Erythroblast (primary cell): ENCODE measurements around the gene DCHS1.

Source experiments
- DNase-seq, 2 experiments: peaks; one replicate each; lab custom pipeline; 2025; lab: John Stamatoyannopoulos, UW
- GATA1 ChIP-seq: IDR thresholded peaks from 2 replicates; pipeline ENCODE4 v1.6.1; 2011; ENCODE audit warnings: low read depth, mild to moderate bottlenecking, control low read depth, low read length, moderate library complexity
- POLR2A ChIP-seq: IDR thresholded peaks from 2 replicates; pipeline ENCODE4 v1.6.1; 2011; ENCODE audit warnings: mild to moderate bottlenecking, low read length

Gene DCHS1

GRCh38 chr11:6632116-6633073 is 23.2 kb downstream of the DCHS1 start:
- no peak for DNase-seq

GRCh38 chr11:6631361-6631890 is 24.2 kb downstream of the DCHS1 start:
- TF ChIP-seq GATA1, result no peak
- no peak for TF ChIP-seq POLR2A
- no peak for DNase-seq

More at GRCh38 chr11:6632116-6633073, 23.2 kb downstream of the DCHS1 start:
- TF ChIP-seq POLR2A (no peak), GATA1 (no peak)

- no peak for DNase-seq
- no peak for TF ChIP-seq POLR2A
- TF ChIP-seq GATA1, result no peak
Measured at GRCh38 chr11:6630632-6631291, 24.8 kb downstream of the DCHS1 start.

- DNase-seq, result no peak
- TF ChIP-seq POLR2A (no peak), GATA1 (no peak)
Measured at GRCh38 chr11:6629892-6630631, 25.5 kb downstream of the DCHS1 start.

GRCh38 chr11:6629573-6629891 is 26.1 kb downstream of the DCHS1 start:
- TF ChIP-seq POLR2A (no peak), GATA1 (no peak)
- DNase-seq, result no peak

GRCh38 chr11:6628526-6628925 is 27.1 kb downstream of the DCHS1 start:
- DNase-seq, result no peak
- TF ChIP-seq GATA1 (no peak), POLR2A (no peak)

- TF ChIP-seq POLR2A (no peak), GATA1 (no peak)
- no peak for DNase-seq
Measured at GRCh38 chr11:6627762-6628241, 27.8 kb downstream of the DCHS1 start.

- no peak for TF ChIP-seq POLR2A
- no peak for TF ChIP-seq GATA1
- no peak for DNase-seq
Measured at GRCh38 chr11:6626971-6627761, 28.4 kb downstream of the DCHS1 start.

- no peak for TF ChIP-seq POLR2A
- TF ChIP-seq GATA1, result no peak
- no peak for DNase-seq
Measured at GRCh38 chr11:6625832-6626420, 29.7 kb downstream of the DCHS1 start.

GRCh38 chr11:6625156-6625831 is 30.3 kb downstream of the DCHS1 start:
- no peak for TF ChIP-seq GATA1
- no peak for TF ChIP-seq POLR2A
- DNase-seq, result no peak

GRCh38 chr11:6623391-6624363 is 31.9 kb downstream of the DCHS1 start:
- no peak for DNase-seq
- no peak for TF ChIP-seq GATA1
- TF ChIP-seq POLR2A, result no peak
